Measurements from ENCODE around the gene PTGDS. TPM values are rescaled to one million over a fixed set of nuclear protein-coding genes. Genes with fewer than 3 reads are reported as not detected.

Gene PTGDS
- polyA plus RNA-seq, 1 donor, result 61.3 TPM

- DNase-seq, result no peak
These were observed 44.8 kb downstream of the PTGDS start for GRCh38 chr9:137021979-137022661.

GRCh38 chr9:137022662-137023008, 45.3 kb downstream of the PTGDS start:
- DNase-seq, result no peak

- no peak for DNase-seq
These were observed 45.9 kb downstream of the PTGDS start for GRCh38 chr9:137023157-137023556.

DNA sequence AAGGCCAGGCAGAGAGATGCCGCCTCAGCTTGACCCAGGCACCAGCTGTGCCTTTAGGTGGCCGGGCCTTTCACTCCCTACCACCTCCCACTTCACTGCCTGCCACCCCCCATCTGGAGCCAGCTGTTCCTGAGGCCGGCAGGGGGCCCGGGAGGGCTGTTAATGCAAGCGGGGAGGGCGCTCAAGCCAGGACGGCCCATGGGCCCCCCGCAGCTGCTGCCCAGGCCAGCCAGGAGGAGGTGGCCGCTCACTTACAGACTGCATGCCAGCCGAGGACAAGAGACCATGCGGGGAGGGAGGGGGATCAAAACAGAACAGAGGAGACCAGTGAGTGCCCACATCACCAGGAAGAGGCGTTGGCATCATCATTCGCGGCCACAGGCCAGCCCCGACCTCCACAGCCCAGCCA, 46.3 kb downstream of the PTGDS start:
- DNase-seq, result no peak

- DNase-seq, result peak; percentile 84
These were observed 48.2 kb downstream of the PTGDS start for GRCh38 chr9:137025517-137025966.

GRCh38 chr9:137026384-137026783, 49.1 kb downstream of the PTGDS start:
- no peak for DNase-seq

DNA sequence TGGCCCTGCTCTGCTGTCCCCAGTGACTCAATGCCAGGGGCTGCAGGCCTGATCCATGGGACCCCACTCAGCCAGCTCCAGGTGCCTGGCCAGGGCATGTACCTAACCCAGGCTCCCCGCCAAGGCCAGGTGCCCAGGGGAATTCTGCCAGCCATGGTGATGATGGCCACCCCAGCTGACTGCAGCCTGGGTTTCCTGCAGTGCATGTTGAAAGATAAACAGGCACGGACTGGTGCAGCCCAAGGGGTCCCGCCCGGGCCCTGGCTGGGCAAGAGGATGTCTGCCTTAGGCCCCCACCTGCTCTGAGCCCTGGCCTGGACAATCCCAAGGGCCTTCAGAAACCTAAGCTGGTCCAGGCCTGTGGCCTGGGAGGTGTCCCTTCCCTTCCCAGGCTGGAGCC, 49.5 kb downstream of the PTGDS start:
- DNase-seq, result no peak

- no peak for DNase-seq
These were observed 50.3 kb downstream of the PTGDS start, which contains the start of gene ABCA2 for GRCh38 chr9:137027369-137028262. Gene ABCA2 (minus strand): TSS chr9:137028237. CDS start chr9:137028140, 97 bp downstream.

DNA sequence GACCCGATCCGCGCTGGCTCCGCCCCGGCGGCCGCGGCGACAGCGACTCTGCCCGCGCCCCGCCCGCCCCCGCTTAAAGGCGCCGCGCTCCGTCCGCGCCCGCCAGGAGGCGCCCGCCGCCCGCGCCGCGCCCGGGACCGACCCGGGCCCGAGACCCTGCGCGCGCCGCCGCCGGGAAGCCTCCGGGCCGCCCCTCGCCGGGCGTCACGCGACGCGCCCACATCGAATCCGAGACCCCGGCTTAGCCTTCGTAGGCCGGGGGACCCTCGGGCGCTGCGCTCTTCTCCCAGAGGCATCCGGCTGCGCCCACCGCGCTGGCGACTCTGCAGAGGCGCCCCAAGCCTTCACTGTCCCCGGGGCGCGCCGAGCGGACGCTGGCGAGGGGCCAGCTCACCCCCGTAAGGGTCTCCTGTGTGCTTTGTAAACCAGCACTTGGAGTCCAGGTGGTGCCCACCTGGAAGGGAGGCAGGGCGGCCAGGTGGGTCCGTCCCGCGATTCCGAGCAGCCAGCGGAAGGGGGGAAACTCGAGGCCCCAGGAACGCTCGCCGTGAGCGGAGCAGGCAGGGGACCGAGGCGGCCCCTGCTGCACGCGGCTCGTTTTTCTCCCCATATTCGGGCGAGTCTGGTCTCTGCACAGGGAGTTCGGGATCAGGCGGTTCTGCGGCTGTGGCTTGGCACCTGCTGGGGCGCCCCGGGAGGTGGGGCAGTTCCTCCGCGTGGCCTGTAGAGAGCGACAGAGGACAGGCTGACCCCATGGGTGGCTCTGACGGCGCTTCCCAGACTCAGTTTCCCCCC, 51.2 kb downstream of the PTGDS start:
- no peak for DNase-seq

DNA sequence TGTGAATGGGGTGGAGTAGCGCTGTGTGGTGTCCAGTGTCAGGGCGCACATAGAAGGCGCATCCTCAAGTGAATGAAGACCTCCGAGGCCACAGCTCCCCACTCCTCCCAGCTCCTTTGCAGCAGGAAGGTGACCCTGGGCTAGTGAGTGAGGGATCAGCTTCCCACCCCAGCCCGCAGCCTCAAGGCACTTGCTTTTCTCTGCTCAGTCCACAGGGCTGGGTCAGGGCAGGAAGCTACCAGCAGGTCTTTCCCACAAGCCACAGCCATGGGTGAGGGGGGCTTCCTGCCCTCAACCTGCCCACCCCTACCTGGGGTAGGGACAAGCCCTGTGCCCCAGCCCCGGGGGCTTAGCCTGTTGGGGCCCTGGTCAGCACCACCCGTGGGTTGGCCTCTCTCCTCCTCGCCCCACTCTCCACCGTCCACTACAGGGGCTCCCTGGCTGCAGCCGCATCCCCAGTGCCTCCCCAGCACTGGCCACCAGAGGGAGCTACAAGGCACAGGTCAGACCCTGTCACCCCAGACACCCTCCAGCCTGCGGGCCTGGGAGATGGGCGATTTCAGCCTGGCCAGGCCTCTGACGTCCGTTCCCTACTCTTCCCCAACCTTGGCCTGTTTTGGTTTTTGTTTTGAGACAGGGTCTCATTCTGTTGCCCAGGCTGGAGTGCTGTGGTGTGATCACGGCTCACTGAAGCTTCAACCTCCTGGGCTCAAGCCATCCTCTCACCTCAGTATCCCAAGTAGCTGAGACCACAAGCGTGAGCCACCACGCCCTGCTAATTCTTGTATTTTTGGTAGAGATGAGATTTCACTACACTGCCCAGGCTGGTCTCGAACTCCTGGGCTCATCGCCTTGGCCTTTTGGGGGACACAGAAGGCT, 52.0 kb downstream of the PTGDS start:
- DNase-seq, result no peak

DNA sequence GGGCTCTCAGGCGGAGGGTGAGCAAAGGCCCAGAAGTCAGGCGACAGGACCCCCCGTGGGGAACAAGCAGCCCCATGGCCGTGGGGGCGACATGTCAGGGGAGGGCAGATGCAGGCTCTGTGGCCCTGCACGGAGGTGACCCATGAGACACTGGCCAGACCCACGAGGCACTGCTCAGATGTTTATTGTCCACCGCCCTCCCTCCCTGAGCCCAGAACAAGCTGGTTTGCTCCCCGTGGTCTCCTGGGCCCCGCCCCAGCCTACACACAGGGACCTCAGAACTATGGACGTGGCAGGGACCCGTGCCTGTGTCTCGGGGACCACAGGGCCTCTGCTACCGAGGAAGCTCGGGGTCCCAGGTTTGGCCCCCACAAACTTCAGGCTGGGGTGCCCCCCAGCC, 52.7 kb downstream of the PTGDS start:
- no peak for DNase-seq

DNA sequence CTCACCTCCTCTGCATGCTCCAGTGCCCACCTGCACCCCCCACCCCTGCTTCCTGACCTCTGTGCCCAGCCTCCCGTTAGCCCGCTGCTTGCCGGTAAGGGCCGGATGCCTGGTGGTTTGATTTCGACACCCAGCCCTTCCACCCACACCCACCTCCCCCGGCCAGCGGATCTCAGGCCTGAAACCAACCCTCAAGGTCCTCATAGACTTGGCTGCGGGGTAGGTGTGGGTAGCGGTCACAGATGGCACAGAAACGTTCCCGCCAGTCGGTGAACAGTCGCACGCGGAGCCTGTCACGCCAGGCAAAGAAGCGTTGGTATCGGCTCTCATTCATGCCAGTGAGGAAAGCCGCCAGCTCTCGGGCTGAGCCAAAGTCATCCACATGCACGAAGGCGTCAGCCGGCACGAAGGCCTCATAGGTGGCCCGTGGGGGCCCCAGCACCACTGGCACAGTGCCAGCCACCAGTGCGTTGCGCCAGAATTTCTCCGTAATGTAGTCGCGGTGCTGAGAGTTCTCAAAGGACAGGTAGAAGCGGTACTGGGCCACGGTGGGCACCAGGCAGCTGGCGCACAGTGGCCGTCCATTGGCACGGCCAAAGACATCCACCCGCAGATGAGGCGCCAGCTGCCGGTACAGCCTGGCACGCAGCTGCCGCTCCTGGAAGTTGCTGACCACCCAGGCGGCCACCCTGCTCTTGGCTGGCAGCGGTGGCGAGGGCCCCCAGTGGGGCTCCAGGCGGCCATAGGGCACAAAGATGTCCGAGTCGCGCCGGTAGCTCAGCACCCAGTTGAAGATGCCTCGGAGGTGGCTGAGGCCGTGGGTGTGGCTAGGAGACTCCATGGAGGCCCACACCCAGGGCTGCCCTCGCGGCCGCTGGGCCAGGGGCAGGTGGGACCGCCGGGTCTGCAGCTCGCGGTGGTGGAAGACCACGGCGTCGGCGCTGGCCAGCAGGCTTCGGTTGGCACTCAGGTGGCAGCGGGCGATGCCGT, 53.5 kb downstream of the PTGDS start:
- no peak for DNase-seq

Other genes starting within 250 kb of the PTGDS start
- gene LCN10, start 234.6 kb upstream of the PTGDS start, polyA plus RNA-seq (ENCODE audit: insufficient read length), result 1.8 TPM
- not detected for gene LCN6, start 229.0 kb upstream of the PTGDS start, polyA plus RNA-seq (ENCODE audit: insufficient read length)
- 0.12 TPM for gene LCN8, start 219.3 kb upstream of the PTGDS start, polyA plus RNA-seq (ENCODE audit: insufficient read length)
- 0.23 TPM for gene LCN15, start 213.0 kb upstream of the PTGDS start, polyA plus RNA-seq (ENCODE audit: insufficient read length)
- gene TMEM141, start 186.2 kb upstream of the PTGDS start, polyA plus RNA-seq (ENCODE audit: insufficient read length), result 53.9 TPM
- gene CCDC183, start 181.2 kb upstream of the PTGDS start, polyA plus RNA-seq (ENCODE audit: insufficient read length), result 5.5 TPM
- gene RABL6, start 169.6 kb upstream of the PTGDS start, polyA plus RNA-seq (ENCODE audit: insufficient read length), result 59.9 TPM
- 1.00 TPM for gene AJM1, start 135.0 kb upstream of the PTGDS start, polyA plus RNA-seq (ENCODE audit: insufficient read length)
- gene PHPT1, start 128.1 kb upstream of the PTGDS start, polyA plus RNA-seq (ENCODE audit: insufficient read length), result 64.9 TPM
- gene MAMDC4, start 125.2 kb upstream of the PTGDS start, polyA plus RNA-seq (ENCODE audit: insufficient read length), result 5.4 TPM
- gene EDF1, start 111.2 kb upstream of the PTGDS start, polyA plus RNA-seq (ENCODE audit: insufficient read length), result 275 TPM
- 12.7 TPM for gene TRAF2, start 91.0 kb upstream of the PTGDS start, polyA plus RNA-seq (ENCODE audit: insufficient read length)
- gene FBXW5, start 32.8 kb upstream of the PTGDS start, polyA plus RNA-seq (ENCODE audit: insufficient read length), result 33.7 TPM
- gene C8G, start 32.3 kb upstream of the PTGDS start, polyA plus RNA-seq (ENCODE audit: insufficient read length), result 0.42 TPM
- 20.2 TPM for gene LCN12, start 25.2 kb upstream of the PTGDS start, polyA plus RNA-seq (ENCODE audit: insufficient read length)
- 0.43 TPM for gene LCNL1, start 5.5 kb downstream of the PTGDS start, polyA plus RNA-seq (ENCODE audit: insufficient read length)
- 23.3 TPM for gene PAXX, start 14.9 kb downstream of the PTGDS start, polyA plus RNA-seq (ENCODE audit: insufficient read length)
- gene CLIC3, start 19.1 kb downstream of the PTGDS start, polyA plus RNA-seq (ENCODE audit: insufficient read length), result not detected
- 46.6 TPM for gene ABCA2, start 50.7 kb downstream of the PTGDS start, polyA plus RNA-seq (ENCODE audit: insufficient read length)
- not detected for gene FUT7, start 54.6 kb downstream of the PTGDS start, polyA plus RNA-seq (ENCODE audit: insufficient read length)
- gene NPDC1, start 68.7 kb downstream of the PTGDS start, polyA plus RNA-seq (ENCODE audit: insufficient read length), result 18.4 TPM
- gene ENTPD2, start 76.6 kb downstream of the PTGDS start, polyA plus RNA-seq (ENCODE audit: insufficient read length), result 4.7 TPM
- gene SAPCD2, start 93.1 kb downstream of the PTGDS start, polyA plus RNA-seq (ENCODE audit: insufficient read length), result 7.2 TPM
- gene UAP1L1, start 100.0 kb downstream of the PTGDS start, polyA plus RNA-seq (ENCODE audit: insufficient read length), result 6.9 TPM
- 61.4 TPM for gene MAN1B1, start 109.5 kb downstream of the PTGDS start, polyA plus RNA-seq (ENCODE audit: insufficient read length)
- gene DPP7, start 137.2 kb downstream of the PTGDS start, polyA plus RNA-seq (ENCODE audit: insufficient read length), result 16.8 TPM
- gene GRIN1, start 161.7 kb downstream of the PTGDS start, polyA plus RNA-seq (ENCODE audit: insufficient read length), result not detected
- gene LRRC26, start 192.5 kb downstream of the PTGDS start, polyA plus RNA-seq (ENCODE audit: insufficient read length), result not detected
- not detected for gene TMEM210, start 194.6 kb downstream of the PTGDS start, polyA plus RNA-seq (ENCODE audit: insufficient read length)
- 42.9 TPM for gene ANAPC2, start 211.1 kb downstream of the PTGDS start, polyA plus RNA-seq (ENCODE audit: insufficient read length)
- gene SSNA1, start 211.2 kb downstream of the PTGDS start, polyA plus RNA-seq (ENCODE audit: insufficient read length), result 34.7 TPM
- gene TPRN, start 223.2 kb downstream of the PTGDS start, polyA plus RNA-seq (ENCODE audit: insufficient read length), result 10.9 TPM
- gene TMEM203, start 228.1 kb downstream of the PTGDS start, polyA plus RNA-seq (ENCODE audit: insufficient read length), result 39.0 TPM
- 12.2 TPM for gene NDOR1, start 228.2 kb downstream of the PTGDS start, polyA plus RNA-seq (ENCODE audit: insufficient read length)
- gene RNF208, start 244.7 kb downstream of the PTGDS start, polyA plus RNA-seq (ENCODE audit: insufficient read length), result 5.8 TPM
- 13.2 TPM for gene CYSRT1, start 247.7 kb downstream of the PTGDS start, polyA plus RNA-seq (ENCODE audit: insufficient read length)
- 13.1 TPM for gene RNF224, start 250.0 kb downstream of the PTGDS start, polyA plus RNA-seq (ENCODE audit: insufficient read length)